Measurements from ENCODE around the gene LRMDA. TPM values are rescaled to one million over a fixed set of nuclear protein-coding genes. Genes with fewer than 3 reads are reported as not detected.

The LRMDA gene
- polyA plus RNA-seq, 1 donor (not counting 4 experiments of a cell fraction or from before 2014, with no cell fraction given), result not detected

DNA sequence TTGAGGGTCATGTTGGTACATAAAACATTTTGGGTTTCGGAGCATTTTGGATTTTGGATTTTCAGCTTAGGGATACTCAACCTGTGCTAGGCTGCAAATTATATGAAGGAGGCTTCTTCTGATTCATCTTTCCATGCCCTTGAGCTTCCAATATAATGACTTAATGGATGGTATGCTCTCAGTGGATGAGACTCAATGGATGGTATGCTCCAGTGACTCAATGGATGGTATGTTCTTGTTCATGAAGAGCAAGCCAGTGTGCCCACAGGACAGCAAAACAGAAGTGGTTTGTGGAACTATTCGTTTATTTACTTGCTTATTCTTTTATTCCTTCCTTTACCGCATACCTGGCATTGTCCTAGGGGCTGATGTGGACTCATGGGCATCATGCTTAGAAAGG is 969.6 kb downstream of the LRMDA start:
- no peaks in the 10 kb centered on the region for H3K4me1 ChIP-seq (ENCODE audit: control insufficient read depth, extremely low read depth, insufficient read depth, low read length)

DNA sequence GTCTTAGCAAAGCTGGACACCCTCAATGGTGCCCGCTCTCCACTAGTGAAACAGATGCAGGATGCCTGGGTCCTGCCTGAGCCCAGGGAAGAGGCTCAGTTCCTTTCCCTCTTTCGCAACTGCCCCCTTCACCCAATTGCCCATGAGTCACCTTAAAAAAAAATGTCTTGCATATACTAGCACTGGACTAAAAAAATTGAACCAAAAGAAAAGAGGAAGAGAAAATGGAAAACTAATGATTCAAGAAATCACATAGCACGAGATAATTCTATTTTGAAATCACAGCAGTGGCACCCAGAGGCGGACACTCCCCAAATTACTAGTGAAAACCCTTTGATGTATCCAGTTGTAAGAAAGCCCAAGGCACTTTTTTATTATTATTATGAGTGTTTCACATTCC is 972.5 kb downstream of the LRMDA start:
- Histone ChIP-seq H3K36me3 (ENCODE audit: control insufficient read depth in 2 of 2, extremely low read depth in 1 of 2, insufficient read depth in 2 of 2, low read length in 2 of 2) (no peaks in the 10 kb centered on the region), H3K4me2 (ENCODE audit: control insufficient read depth, extremely low read depth, insufficient read depth, low read depth, low read length) (no peak overlapping the region), H3K27me3 (ENCODE audit: control insufficient read depth, extremely low read depth, insufficient read depth, low read length) (no peaks in the 10 kb centered on the region), H3K4me3 (ENCODE audit: control insufficient read depth in 2 of 3, extremely low read depth in 1 of 3, insufficient read depth in 2 of 3, low read depth in 1 of 3, low read length in 3 of 3) (no peak overlapping the region), H4K20me1 (ENCODE audit: control insufficient read depth, extremely low read depth, insufficient read depth, low read length) (no peaks in the 10 kb centered on the region), H3K9me1 (ENCODE audit: control insufficient read depth, extremely low read depth, insufficient read depth, low read length) (peaks cover 3% of the 10 kb centered on the region), H2AFZ (ENCODE audit: control insufficient read depth, low read length) (no peak overlapping the region), H3K79me2 (ENCODE audit: control insufficient read depth, insufficient read depth, low read length) (no peaks in the 10 kb centered on the region), H3K9me3 (ENCODE audit: control insufficient read depth, low read depth, low read length) (no peaks in the 10 kb centered on the region), H3K27ac (ENCODE audit: control insufficient read depth, insufficient read depth, low read length) (no peak overlapping the region), H3K9ac (ENCODE audit: control insufficient read depth, extremely low read depth, insufficient read depth, low read length) (no peak overlapping the region), H3K4me1 (ENCODE audit: control insufficient read depth, extremely low read depth, insufficient read depth, low read length) (no peaks in the 10 kb centered on the region)
- dilution Hi-C loops (cut with MboI; ENCODE audit: extremely low pct_ligation_motif_present, low sequenced_read_pairs), result no loop called here
- DNase-seq (ENCODE audit: low read depth, low spot score) (no peak), FAIRE-seq (no peak)
- TF ChIP-seq, protein P1, sequence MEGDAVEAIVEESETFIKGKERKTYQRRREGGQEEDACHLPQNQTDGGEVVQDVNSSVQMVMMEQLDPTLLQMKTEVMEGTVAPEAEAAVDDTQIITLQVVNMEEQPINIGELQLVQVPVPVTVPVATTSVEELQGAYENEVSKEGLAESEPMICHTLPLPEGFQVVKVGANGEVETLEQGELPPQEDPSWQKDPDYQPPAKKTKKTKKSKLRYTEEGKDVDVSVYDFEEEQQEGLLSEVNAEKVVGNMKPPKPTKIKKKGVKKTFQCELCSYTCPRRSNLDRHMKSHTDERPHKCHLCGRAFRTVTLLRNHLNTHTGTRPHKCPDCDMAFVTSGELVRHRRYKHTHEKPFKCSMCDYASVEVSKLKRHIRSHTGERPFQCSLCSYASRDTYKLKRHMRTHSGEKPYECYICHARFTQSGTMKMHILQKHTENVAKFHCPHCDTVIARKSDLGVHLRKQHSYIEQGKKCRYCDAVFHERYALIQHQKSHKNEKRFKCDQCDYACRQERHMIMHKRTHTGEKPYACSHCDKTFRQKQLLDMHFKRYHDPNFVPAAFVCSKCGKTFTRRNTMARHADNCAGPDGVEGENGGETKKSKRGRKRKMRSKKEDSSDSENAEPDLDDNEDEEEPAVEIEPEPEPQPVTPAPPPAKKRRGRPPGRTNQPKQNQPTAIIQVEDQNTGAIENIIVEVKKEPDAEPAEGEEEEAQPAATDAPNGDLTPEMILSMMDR (optimal IDR thresholded peaks at IDR 0.05 in 1 of 3, IDR thresholded peaks at IDR 0.05 in 1 of 3, conservative IDR thresholded peaks at IDR 0.05 in 1 of 3; ENCODE audit: extremely low read depth in 1 of 3, insufficient read depth in 2 of 3, low read length in 3 of 3), result no peak
- no peak for TF ChIP-seq EZH2 (IDR thresholded peaks at IDR 0.05; ENCODE audit: low read length)

More for the DNA sequence above, 969.6 kb downstream of the LRMDA start:
- Histone ChIP-seq H3K4me3 (ENCODE audit: control insufficient read depth in 2 of 3, extremely low read depth in 1 of 3, insufficient read depth in 2 of 3, low read depth in 1 of 3, low read length in 3 of 3) (no peak overlapping the region), H3K27me3 (ENCODE audit: control insufficient read depth, extremely low read depth, insufficient read depth, low read length) (no peaks in the 10 kb centered on the region), H2AFZ (ENCODE audit: control insufficient read depth, low read length) (no peak overlapping the region), H4K20me1 (ENCODE audit: control insufficient read depth, extremely low read depth, insufficient read depth, low read length) (no peaks in the 10 kb centered on the region), H3K27ac (ENCODE audit: control insufficient read depth, insufficient read depth, low read length) (no peak overlapping the region), H3K9ac (ENCODE audit: control insufficient read depth, extremely low read depth, insufficient read depth, low read length) (no peak overlapping the region), H3K9me1 (ENCODE audit: control insufficient read depth, extremely low read depth, insufficient read depth, low read length) (peaks cover 1% of the 10 kb centered on the region), H3K36me3 (ENCODE audit: control insufficient read depth in 2 of 2, extremely low read depth in 1 of 2, insufficient read depth in 2 of 2, low read length in 2 of 2) (no peaks in the 10 kb centered on the region), H3K79me2 (ENCODE audit: control insufficient read depth, insufficient read depth, low read length) (no peaks in the 10 kb centered on the region), H3K4me2 (ENCODE audit: control insufficient read depth, extremely low read depth, insufficient read depth, low read depth, low read length) (no peak overlapping the region), H3K9me3 (ENCODE audit: control insufficient read depth, low read depth, low read length) (no peaks in the 10 kb centered on the region)
- TF ChIP-seq, protein P1 (optimal IDR thresholded peaks at IDR 0.05 in 1 of 3, IDR thresholded peaks at IDR 0.05 in 1 of 3, conservative IDR thresholded peaks at IDR 0.05 in 1 of 3; ENCODE audit: extremely low read depth in 1 of 3, insufficient read depth in 2 of 3, low read length in 3 of 3), result no peak
- TF ChIP-seq EZH2 (IDR thresholded peaks at IDR 0.05; ENCODE audit: low read length), result no peak
- no peak for DNase-seq (ENCODE audit: low read depth, low spot score)
- dilution Hi-C loops (cut with MboI; ENCODE audit: extremely low pct_ligation_motif_present, low sequenced_read_pairs), result no loop called here
- FAIRE-seq, result no peak

All from keratinocyte (primary cell).